GM19438 (cell line): ENCODE results near the gene PYGO1.
"Not testable (repeated sequence)": the region's sequence is repeated elsewhere in the genome, so short reads cannot be mapped to it uniquely, and the experiment has no call there.

Experiments used
- ATAC-seq: cut with Tn5 transposase; IDR thresholded peaks from one replicate; pipeline ENCODE4 v1.9.1; 2021; ENCODE audit warnings: low read depth; ENCODE audit not compliant: unreplicated experiment

Gene PYGO1

GRCh38 chr15:55513621-55514413 lies 74.3 kb downstream of the PYGO1 start:
- ATAC-seq: not testable (repeated sequence)

- ATAC-seq: no peak
These were observed 75.0 kb downstream of the PYGO1 start for GRCh38 chr15:55513152-55513551.

- ATAC-seq: no peak
These were observed 80.6 kb downstream of the PYGO1 start for GRCh38 chr15:55507567-55507966.

- not testable (repeated sequence) for ATAC-seq
These were observed 82.7 kb downstream of the PYGO1 start for GRCh38 chr15:55505407-55505806.

GRCh38 chr15:55499151-55499550 lies 89.0 kb downstream of the PYGO1 start:
- ATAC-seq: no peak

- ATAC-seq: peak; percentile 99
These were observed 89.8 kb downstream of the PYGO1 start for GRCh38 chr15:55498109-55498938.

GRCh38 chr15:55496716-55497115 lies 91.4 kb downstream of the PYGO1 start:
- no peak for ATAC-seq

GRCh38 chr15:55494931-55495330 lies 93.2 kb downstream of the PYGO1 start:
- no peak for ATAC-seq

- not testable (repeated sequence) for ATAC-seq
These were observed 99.1 kb downstream of the PYGO1 start for GRCh38 chr15:55488952-55489600.
